ENCODE results near the gene BRD1.

The BRD1 gene

DNA sequence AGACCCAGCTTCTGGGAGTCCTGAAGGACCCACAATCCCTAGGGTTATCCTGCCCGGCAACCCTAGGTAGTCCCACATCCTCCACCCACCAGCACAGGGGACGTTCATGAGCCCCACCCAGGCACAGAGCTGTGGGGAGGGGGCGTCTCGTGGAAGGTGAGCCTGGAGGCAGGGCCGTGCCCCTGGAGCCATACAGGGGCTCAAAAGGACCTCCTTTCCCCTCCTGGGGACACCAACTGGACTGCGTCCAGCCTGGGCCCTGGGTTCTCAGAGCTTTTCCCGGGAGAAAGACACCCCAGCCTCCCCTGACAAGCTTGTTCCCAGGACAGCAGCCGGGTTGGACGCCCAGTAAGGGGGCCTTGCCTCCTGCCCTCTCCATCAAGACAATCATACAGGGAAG is 78.4 kb downstream of the BRD1 start:
- DNase-seq: no peak

DNA sequence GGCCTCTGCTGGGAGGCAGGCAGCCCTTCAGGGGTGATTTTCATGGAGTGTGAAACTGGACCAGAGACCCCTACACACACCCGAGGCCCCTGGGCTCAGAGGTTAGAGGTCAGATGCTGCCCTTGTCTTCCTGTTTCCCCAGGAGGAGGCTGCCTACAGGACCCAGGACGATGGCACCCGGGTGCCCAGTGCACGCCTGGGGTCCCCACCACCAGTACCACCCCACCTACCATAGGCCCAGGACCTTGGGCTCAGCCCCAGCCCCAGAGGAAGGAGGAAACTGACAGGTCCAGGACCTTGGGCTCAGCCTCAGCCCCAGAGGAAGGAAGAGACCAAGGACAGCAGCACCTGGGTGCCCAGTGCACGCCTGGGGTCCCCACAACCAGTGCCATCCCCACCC is 79.2 kb downstream of the BRD1 start:
- no peak for DNase-seq

DNA sequence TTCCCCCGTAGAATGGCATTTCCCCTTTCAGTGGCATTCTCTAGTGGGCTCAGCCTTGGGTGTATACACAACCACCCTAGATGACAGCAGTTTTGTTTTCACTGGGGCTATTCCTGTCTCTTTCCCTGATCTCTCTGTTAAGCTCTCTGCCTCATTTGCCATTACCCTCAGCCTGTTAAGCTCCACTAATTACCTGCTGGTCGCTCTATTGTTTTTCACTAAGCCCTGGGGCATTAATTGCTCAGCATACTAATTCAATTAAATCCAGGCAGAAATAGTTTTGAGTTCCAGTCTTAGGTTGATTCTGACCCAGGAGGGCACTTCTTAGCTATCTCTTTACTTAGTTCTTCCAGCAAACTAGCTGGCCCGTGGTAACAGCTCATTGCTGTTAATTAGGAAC is 80.0 kb downstream of the BRD1 start:
- DNase-seq: no peak

DNA sequence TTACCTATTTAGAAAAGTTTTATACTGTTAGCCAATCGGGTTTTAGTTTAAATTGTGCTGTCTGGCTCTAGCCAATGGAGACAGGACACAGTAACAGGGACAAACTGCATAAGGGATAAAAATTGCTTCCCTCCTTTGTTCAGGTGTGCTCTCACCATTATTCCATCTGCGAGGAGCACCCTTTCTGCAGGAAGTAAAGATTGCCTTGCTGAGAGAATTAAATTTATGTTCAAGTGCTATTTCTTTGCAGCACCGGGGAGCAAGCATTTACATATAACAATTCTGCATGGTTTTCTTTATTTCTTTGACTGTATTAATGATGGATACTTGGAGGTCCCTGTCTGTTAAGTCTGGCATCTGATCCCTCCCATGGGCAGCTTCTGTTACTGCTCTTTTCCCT is 80.5 kb downstream of the BRD1 start:
- no peak for DNase-seq

DNA sequence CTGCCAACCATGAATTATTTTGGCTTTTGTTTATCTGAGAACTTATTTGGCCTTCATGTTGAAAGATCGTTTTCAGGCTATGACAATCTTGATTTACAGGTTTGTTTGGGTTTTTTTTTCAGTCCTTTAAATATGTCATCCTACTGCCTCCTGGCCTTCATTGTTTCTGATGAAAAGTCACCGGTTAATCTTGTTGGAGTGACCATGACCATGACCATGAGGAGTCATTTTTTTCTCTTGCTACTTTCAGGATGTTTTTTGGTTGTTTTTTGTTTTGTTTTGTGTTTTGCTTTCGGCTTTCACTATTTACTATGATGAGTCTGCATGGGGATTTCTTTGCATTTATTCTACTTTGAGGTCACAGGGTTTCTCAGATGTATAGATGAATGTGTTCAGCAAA is 81.6 kb downstream of the BRD1 start:
- DNase-seq: no peak

DNA sequence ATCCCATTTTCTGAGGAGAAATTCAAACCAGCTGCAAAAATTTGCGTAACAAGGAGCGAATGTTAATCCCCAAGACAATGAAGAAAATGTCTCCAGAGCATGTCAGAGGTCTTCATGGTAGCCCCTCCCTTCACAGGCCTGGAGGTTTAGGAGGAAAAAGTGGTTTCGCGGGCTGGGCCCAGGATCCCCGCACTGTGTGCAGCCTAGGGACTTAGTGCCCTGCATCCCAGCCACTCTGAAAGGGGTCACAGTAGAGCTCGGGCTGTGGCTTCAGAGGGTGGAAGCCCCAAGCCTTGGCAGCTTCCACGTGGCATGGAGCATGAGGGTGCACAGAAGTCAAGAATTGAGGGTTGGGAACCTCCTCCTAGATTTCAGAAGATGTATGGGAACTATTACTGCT is 87.4 kb downstream of the BRD1 start:
- no peak for DNase-seq

DNA sequence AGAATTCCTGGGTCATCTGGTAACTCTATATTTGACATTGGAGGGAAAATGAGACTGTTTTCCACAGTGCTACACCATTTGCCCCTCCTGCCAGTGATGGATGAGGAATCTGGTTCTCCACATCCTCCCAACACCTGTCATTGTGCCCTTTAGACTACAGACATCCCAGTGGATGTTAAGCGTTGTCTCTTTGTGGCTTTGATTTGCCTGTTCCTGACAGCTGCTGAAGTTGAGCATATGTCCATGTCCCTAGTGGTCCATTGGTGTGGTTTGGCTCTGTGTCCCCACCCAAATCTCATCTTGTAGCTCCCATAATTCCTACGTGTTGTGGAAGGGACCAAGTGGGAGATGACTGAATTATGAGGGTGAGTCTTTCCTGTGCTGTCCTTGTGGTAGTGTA is 88.5 kb downstream of the BRD1 start:
- DNase-seq: no peak

DNA sequence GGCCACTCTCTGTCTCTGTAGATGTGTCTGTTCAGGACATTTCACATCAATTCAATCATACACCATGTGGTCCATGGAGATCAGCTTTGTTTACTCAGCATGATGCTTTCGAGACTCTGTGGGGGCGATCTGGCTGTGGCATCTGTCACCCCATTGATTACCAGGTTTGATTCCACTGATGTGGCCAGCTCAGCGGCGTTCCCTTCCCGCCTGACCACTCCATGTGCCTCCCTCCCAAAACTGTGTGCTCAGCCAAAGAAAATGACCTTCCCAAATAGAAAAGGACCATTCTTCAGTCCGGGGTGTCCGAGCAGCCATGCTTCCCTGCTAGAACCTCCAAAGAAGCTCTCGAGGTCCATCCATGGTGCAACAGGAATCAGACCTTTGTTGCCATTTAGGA is 89.1 kb downstream of the BRD1 start:
- no peak for DNase-seq

DNA sequence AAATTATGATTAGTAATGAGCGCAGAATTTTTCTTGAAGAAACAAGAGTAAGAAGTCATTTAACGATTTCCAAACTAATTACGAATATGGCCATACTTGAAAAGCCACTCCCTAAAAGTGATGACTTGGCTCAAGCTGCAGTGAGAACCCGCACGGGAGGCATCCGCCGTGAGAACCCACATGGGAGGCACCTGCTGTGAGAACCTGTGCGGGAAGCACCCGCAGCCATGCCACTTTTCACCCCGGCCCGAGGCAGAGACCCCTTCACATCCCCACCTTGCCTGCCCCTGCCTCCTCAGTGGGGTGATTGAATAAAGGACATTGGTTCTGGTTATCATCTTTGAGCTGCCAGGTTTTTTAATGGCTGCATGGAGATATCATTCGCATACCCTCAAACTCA is 89.7 kb downstream of the BRD1 start:
- DNase-seq: no peak

DNA sequence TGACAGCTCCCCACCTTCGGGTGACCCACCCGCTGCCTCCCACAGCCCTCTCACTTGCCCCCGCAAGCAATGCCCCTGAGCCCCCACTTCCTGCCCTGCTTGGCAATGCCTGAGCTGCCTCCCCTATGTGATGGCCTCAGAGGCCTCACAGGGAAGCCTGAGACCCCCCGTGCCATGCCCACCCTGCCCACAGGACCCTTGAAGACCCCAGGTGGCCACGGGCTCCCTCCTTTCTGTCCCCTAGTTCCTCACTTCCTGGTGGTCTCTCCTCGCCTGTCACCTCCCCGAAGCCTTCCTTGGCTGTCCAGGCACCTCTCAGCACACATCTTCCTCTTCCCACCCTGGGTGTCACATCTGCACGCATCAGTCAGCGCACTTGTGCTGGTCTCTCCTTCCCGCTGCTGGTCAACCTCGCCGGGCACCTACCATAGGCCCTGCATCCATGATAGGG is 90.5 kb downstream of the BRD1 start:
- DNase-seq: no peak

DNA sequence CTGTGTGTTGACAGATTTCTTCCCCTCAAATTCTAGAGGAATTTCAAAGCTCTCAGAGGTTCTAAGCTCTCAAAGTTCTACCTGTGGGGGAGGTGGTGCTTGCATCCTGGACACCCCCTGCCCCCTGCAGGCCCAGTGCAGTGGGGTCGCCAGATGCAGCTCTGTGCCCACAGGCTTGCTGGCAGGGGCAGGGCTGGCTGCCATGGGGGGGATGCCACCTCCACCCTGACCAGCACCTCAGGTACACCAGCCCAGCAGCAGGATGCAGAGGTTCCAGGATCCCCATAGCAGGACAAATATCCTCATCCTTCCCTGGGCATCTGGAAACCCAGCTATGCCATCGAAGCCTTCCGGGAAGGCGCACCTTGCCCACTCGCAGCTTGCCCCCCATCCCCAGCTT is 91.1 kb downstream of the BRD1 start:
- no peak for DNase-seq

DNA sequence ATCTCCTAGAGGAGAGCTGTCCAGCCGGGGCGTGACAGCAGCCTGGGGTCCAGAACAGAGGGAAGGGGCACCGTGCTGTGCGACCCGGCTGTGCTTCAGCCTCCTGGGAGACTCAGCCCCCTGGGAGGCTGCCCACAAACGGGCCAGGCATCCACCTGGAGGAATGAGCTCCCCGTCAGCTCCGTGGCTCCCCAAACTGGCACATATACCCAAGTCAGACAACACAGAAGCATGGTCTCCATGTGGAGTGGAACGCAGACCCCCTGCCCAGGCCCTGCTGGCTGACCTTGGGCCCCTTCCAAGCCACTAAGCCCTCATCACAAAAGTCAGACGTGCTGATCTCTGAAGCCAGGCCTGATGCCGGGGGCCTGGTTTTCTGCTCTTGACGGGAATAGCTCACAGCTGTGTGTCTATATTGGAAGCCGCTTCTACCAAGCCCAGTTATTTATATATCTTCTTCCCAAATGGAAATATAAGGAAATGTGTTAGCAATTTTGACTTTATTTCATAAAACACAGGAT is 91.7 kb downstream of the BRD1 start:
- DNase-seq: no peak

DNA sequence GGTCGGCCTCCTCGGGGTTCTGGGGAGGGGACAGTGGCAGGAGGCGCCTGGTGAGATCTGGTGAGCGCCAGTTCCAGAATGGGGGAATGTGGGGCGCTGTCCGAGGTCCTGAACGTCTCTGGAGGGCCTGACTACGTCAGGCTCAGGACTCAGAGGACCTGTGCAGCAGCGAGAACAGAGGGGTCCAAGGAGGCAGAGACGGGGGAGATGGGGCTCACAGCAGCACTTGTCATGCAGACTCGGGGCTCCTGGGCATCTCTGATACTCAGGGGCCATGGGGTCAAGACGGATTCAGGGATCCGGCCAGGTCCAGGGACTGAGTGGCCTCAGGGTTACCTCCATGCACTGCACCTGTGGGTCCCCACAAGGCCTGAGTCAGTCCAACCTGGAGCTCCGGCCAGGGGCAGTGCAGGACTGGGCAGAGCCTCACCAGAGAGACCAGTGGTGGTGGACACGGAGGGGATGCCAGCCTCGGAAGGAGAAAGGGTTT is 92.2 kb downstream of the BRD1 start:
- DNase-seq: no peak

DNA sequence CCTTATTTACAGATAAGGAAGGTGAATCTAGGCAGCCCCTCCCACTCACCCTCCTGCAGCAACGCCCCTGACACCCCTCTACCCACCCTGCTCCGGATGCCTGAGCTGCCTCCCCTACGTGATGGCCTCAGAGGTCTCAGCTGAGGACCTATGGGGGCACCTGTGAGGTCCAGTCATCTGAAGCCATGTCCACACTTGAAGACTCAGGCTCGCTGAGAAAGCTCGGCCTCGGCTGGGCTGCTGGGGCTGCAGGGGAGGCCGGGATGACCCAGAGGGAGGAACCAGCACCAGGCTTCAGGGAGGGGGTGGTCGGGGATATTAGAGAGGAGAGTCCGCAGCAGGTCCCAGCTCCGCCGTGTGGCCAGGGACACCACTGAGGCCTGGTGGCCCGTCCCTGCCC is 92.8 kb downstream of the BRD1 start:
- no peak for DNase-seq

DNA sequence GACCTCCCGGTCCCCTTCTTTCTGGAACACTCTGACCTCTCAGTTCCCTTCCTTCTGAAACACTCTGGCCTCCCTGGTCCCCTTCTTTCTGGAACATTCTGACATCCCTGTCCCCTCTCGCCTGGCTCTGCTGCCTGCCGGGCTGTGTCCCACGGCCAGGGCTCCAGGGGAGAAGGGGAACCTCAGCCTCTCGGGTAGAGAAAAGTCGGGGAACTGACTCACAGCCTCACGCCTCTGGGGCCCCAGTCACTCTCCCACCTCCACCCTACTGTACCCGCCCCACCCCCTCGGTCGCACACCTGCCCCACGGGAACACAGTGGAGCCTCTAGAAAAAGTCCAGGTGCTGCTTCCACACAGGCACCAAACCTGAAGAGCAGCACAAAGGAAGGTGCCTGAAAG is 93.3 kb downstream of the BRD1 start:
- DNase-seq: no peak

DNA sequence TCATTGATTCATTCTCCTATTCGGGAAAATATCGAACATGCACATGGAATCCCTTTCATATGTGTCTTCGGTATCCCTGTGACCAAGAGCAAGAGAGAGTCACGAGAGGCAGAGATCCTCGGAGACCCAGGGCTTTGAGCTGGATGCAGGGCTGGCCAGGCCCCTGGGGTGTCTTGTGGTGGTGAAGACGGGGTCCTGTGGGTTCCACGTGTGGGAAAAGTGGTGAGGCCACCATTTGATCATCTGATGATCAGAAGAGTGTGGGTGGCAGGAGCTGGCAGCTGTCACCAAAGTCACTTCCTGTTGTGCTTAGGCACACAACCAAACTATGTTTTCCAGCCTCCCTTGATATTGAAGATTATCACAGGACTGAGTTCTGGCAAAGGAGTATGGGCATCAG is 94.0 kb downstream of the BRD1 start:
- no peak for DNase-seq

DNA sequence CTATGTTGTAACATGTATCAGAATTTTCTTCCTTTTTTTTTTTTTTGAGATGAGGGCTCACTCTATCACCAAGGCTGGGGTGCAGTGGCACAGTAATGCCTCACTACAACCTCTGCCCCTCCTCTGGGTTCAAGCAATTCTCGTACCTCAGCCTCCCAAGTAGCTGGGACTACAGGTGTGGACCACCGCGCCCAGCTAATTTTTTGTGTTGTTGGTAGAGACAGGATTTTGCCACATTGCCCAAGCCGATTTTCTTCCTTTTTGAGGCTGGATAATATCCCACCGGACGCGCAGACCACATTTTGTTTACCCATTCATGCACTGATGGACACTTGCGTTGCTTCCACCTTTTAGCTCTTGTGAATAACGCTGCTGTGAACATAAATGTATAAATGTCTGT is 97.0 kb downstream of the BRD1 start:
- no peak for DNase-seq

DNA sequence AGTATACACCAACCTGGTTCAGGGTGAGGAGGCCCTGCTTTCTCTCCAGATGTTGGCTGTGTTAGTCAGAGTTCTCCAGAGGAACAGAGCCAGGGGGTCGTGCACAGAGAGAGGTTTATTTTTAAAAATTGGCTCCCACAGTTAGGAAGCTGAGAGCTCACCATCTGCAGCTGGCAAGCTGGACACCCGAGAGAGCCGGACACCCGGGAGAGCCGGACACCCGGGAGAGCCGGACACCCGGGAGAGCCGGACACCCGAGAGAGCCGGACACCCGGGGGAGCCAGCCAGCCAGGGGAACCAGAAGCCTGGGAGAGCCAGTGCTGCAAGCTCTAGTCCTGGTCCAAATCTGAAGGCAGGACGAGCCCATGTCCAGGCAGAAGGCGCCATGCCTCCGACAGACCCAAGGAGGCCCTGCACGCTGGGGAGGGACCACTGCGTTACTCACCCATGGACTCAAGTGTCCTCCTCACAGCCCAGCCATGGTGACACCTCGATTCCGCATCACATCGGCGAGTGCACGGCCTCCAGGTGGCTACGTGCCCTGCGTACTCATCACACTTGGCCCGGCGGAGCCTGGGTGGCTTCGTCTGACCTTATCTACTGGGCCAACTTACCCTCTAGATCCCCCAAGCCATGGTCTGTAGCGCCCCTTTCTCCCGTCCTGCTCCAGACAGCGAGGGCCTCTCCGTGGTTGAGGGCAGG is 99.0 kb downstream of the BRD1 start:
- no peak for DNase-seq

DNA sequence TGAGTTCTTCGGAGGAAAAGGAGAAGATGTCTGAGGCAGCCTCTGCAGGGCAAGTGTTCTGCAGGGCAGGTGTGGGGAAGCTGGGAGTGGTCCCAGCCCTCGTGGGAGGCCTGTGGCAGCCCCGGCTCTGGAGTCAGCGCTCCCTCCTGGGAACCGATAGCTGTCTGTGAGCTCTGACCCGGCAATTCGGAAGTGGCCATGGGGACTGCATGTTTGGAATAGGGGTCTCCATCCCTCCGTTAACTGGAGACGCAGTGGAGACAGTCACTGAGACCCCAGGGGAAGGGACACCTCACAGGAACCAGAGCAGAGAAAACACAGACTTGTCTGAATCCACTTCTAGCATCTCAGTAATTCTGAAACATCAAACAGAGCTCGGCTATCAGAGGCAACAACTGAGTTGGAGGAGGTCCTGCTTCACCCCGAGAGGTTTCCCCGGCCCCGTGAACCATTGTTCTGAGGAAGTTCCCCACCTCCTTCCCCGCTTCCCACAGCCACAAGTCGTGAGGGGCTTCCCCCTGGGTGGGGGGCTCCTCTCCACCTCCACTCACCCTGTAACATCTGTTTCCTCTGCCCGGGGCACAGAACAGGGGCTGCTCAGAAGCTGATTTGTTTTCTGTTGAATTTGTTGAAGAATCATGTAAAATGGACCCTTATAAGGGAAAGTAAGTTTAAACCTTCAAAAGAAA is 99.6 kb downstream of the BRD1 start:
- no peak for DNase-seq

DNA sequence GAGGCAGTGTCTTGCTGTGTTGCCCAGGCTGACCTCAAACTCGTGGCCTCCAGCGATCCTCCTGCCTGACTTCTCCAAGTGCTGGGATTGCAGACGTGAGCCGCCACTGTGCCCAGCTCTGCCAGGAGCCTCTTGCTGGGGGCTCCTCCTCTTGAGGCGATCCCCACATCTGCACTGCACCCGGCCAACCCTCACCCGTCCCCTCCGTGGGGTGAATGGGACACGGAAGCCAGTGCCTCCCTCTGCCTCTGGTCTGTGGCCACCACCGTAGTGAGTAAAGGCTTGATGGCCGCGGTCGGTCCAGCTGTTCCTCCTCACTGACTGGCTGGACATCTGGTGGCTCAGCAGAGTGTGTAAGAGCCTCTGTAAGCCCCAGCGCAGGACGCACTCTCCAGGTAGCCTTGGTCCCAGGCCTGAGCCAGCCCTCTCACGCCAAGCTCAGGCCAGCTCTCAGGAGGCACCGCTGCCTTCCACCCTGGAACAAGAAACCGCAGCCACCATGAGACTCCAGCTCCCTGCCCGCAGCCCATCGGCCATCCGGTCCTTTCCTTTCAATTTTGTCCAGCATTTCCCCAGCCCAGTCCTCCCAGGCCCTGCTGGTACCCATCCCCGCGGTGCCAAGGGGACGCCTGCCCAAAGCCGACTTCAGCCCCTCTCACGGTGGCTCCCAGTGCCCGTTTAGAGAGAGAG is 100.3 kb downstream of the BRD1 start:
- DNase-seq: no peak

DNA sequence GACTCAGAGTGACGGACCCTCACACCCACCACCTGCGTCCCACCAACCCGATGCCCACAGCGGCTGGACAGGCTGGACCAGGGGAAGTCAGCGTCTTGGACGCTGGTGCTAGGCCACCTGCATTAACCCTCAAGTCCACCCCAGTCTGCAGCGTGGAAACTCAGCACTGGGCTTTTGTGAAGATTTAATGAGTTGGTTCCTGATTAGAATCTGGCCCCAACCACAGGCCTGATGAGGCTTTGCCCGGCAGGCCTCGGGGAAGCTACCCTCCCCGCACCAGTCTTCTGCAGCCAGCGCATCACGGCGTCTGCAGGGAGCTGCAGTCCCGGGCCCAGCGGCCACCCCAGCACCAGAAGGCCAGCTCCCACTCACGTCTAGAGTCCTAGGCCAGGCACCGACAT is 101.0 kb downstream of the BRD1 start:
- no peak for DNase-seq

DNA sequence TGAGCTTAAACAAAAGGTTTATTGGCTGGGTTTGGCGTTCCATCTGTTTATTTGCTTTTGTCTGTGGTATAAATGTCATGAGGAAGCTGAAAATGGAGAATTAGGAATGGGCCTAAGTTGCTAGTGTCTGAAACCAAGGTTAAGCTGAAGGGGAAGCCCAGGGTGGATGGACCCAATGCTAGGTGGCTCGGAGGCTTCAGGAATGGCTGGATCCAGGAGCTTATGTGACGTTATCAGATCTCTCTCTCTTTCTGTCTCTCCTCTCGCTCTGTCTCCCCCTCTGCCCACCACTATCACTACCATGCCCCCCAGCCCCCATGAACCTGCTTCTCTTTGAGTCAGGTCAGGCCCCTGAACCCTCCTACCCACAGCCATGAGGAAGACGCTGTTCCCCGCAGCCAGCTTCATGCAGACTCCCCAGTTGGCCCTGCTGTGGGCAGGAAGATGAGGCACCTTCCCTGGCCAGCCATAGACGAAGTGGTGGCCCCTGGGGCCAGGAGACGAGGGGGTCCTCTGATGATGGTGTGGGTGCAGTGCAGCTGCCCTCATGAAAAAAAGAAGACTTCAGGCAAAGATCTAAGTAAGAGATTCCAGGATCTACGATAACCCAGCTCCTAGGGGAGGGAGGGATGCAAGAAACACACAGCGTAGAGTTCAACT is 101.5 kb downstream of the BRD1 start:
- DNase-seq: no peak

DNA sequence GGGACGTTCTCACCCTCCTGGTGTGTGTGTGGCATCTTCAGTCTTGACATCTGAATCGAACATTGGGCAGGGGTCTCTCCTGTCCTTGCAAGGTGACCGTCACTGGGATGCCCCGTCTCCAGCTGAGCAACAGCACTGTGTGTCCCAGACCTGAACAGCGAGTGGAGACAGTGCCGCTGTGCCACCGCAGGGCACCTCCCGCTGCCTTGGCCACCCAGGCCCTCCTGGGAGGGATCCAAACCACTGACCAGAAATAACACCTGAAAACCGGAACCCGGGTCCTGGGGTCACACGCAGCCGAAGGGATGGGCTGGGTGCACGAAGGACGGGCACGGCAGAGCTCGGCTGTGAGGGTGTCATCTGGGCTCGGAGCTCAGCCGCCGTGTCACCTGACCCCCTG is 102.2 kb downstream of the BRD1 start:
- no peak for DNase-seq
